Rectal smooth muscle tissue (tissue), 1 donor: Measurements from ENCODE around the gene CYBA.

Experiments
- H3K27ac ChIP-seq: one replicate; pipeline ENCODE4 v1.7.0; 2013; ENCODE audit warnings: low read depth, low read length, inconsistent platforms
- H3K27me3 ChIP-seq: one replicate; pipeline ENCODE4 v1.7.0; 2013; ENCODE audit warnings: low read length; ENCODE audit not compliant: control insufficient read depth, insufficient read depth
- H3K36me3 ChIP-seq: one replicate; pipeline ENCODE4 v1.7.0; 2013; ENCODE audit warnings: low read length; ENCODE audit not compliant: control insufficient read depth, insufficient read depth
- H3K4me1 ChIP-seq: one replicate; pipeline ENCODE4 v1.7.0; 2013; ENCODE audit warnings: low read length; ENCODE audit not compliant: control insufficient read depth, insufficient read depth
- H3K4me3 ChIP-seq: one replicate; pipeline ENCODE4 v1.7.0; 2013; ENCODE audit warnings: low read length
- H3K9ac ChIP-seq: one replicate; pipeline ENCODE4 v1.7.0; 2013; ENCODE audit warnings: low read length

CYBA gene

GRCh38 chr16:88692861-88693260 is 42.0 kb upstream of the CYBA start:
- peaks cover 9% of the 10 kb centered on the region for H3K27me3 ChIP-seq
- peaks cover 6% of the 10 kb centered on the region for H3K36me3 ChIP-seq
- no peak overlapping the region for H3K4me3 ChIP-seq
- no peak overlapping the region for H3K27ac ChIP-seq
- H3K4me1 ChIP-seq = no peaks in the 10 kb centered on the region
- no peak overlapping the region for H3K9ac ChIP-seq

- Histone ChIP-seq H3K36me3 (no peaks in the 10 kb centered on the region), H3K4me1 (no peaks in the 10 kb centered on the region), H3K27ac (no peak overlapping the region), H3K27me3 (peaks cover 9% of the 10 kb centered on the region), H3K4me3 (no peak overlapping the region), H3K9ac (no peak overlapping the region)
These were observed 41.2 kb upstream of the CYBA start for GRCh38 chr16:88691924-88692560.

GRCh38 chr16:88691129-88691813 is 40.4 kb upstream of the CYBA start:
- Histone ChIP-seq H3K36me3 (no peaks in the 10 kb centered on the region), H3K9ac (no peak overlapping the region), H3K4me3 (no peak overlapping the region), H3K27me3 (peaks cover 11% of the 10 kb centered on the region), H3K27ac (no peak overlapping the region), H3K4me1 (no peaks in the 10 kb centered on the region)

- Histone ChIP-seq H3K4me3 (no peak overlapping the region), H3K27me3 (peaks cover 17% of the 10 kb centered on the region), H3K36me3 (no peaks in the 10 kb centered on the region), H3K4me1 (no peaks in the 10 kb centered on the region), H3K27ac (no peak overlapping the region), H3K9ac (no peak overlapping the region)
These were observed 39.7 kb upstream of the CYBA start for GRCh38 chr16:88690341-88691128.

GRCh38 chr16:88688013-88688778 is 37.3 kb upstream of the CYBA start:
- H3K4me3 ChIP-seq = no peak overlapping the region
- H3K27me3 ChIP-seq = peaks cover 21% of the 10 kb centered on the region
- no peak overlapping the region for H3K9ac ChIP-seq
- no peaks in the 10 kb centered on the region for H3K36me3 ChIP-seq
- no peak overlapping the region for H3K27ac ChIP-seq
- no peaks in the 10 kb centered on the region for H3K4me1 ChIP-seq

GRCh38 chr16:88687676-88688012 is 36.8 kb upstream of the CYBA start:
- no peaks in the 10 kb centered on the region for H3K4me1 ChIP-seq
- H3K4me3 ChIP-seq = no peak overlapping the region
- H3K27ac ChIP-seq = no peak overlapping the region
- no peak overlapping the region for H3K9ac ChIP-seq
- no peaks in the 10 kb centered on the region for H3K36me3 ChIP-seq
- H3K27me3 ChIP-seq = peaks cover 21% of the 10 kb centered on the region

- H3K27ac ChIP-seq = no peak overlapping the region
- peaks cover 21% of the 10 kb centered on the region for H3K27me3 ChIP-seq
- no peaks in the 10 kb centered on the region for H3K4me1 ChIP-seq
- H3K36me3 ChIP-seq = no peaks in the 10 kb centered on the region
- H3K4me3 ChIP-seq = no peak overlapping the region
- H3K9ac ChIP-seq = no peak overlapping the region
These were observed 36.4 kb upstream of the CYBA start for GRCh38 chr16:88687254-88687576.

- H3K27me3 ChIP-seq = peaks cover 21% of the 10 kb centered on the region
- H3K4me3 ChIP-seq = peak within 1 kb of the TSS; percentile 64
- no peaks in the 10 kb centered on the region for H3K4me1 ChIP-seq
- no peaks in the 10 kb centered on the region for H3K36me3 ChIP-seq
- H3K9ac ChIP-seq = no peak within 1 kb of the TSS
- H3K27ac ChIP-seq = no peak within 1 kb of the TSS
These were observed 35.8 kb upstream of the CYBA start, which contains the start of gene SNAI3 for GRCh38 chr16:88686439-88687253. Gene SNAI3 (minus strand): TSS chr16:88686507. CDS start chr16:88686406, 101 bp downstream.

GRCh38 chr16:88686062-88686438 is 35.2 kb upstream of the CYBA start:
- peak overlapping the region; percentile 64 for H3K4me3 ChIP-seq
- no peak overlapping the region for H3K27ac ChIP-seq
- H3K36me3 ChIP-seq = no peaks in the 10 kb centered on the region
- no peak overlapping the region for H3K9ac ChIP-seq
- H3K27me3 ChIP-seq = peaks cover 21% of the 10 kb centered on the region
- H3K4me1 ChIP-seq = no peaks in the 10 kb centered on the region

GRCh38 chr16:88685156-88686061 is 34.6 kb upstream of the CYBA start:
- Histone ChIP-seq H3K27ac (no peak overlapping the region), H3K9ac (no peak overlapping the region), H3K4me3 (peak overlapping the region; percentile 64), H3K27me3 (peaks cover 21% of the 10 kb centered on the region), H3K4me1 (no peaks in the 10 kb centered on the region), H3K36me3 (no peaks in the 10 kb centered on the region)

- H3K27me3 ChIP-seq = peaks cover 21% of the 10 kb centered on the region
- no peak overlapping the region for H3K4me3 ChIP-seq
- no peaks in the 10 kb centered on the region for H3K4me1 ChIP-seq
- no peaks in the 10 kb centered on the region for H3K36me3 ChIP-seq
- no peak overlapping the region for H3K9ac ChIP-seq
- no peak overlapping the region for H3K27ac ChIP-seq
These were observed 33.8 kb upstream of the CYBA start for GRCh38 chr16:88684569-88685155.
